HEK293 (cell line): ENCODE measurements around the gene DCDC2.

Experiments used
- GLI4 ChIP-seq: fragments of 450-650 bp; formaldehyde crosslinking; IDR thresholded peaks from 2 replicates; pipeline ENCODE4 v1.5.1; 2016; ENCODE audit warnings: missing biosample characterization, missing genetic modification characterization
- IKZF3 ChIP-seq: fragments of 450-650 bp; IDR thresholded peaks from 2 replicates; pipeline ENCODE4 v1.5.0; 2018; ENCODE audit warnings: missing biosample characterization, mild to moderate bottlenecking, missing genetic modification characterization, moderate library complexity
- KLF10 ChIP-seq: fragments of 450-650 bp; IDR thresholded peaks from 2 replicates; pipeline ENCODE4 v1.5.1; 2018; ENCODE audit warnings: missing biosample characterization, mild to moderate bottlenecking, missing genetic modification characterization
- OSR2 ChIP-seq: fragments of 450-650 bp; formaldehyde crosslinking; IDR thresholded peaks from 2 replicates; pipeline ENCODE4 v1.5.1; 2016; ENCODE audit warnings: missing biosample characterization, missing genetic modification characterization
- PRDM1 ChIP-seq: fragments of 450-650 bp; formaldehyde crosslinking; IDR thresholded peaks from 2 replicates; pipeline ENCODE4; 2016; ENCODE audit warnings: missing biosample characterization, missing genetic modification characterization
- SP7 ChIP-seq: fragments of 450-650 bp; formaldehyde crosslinking; IDR thresholded peaks from 2 replicates; pipeline ENCODE4 v1.5.1; 2016; ENCODE audit warnings: missing biosample characterization, missing genetic modification characterization
- TRIM28 ChIP-seq: IDR thresholded peaks from 2 replicates; pipeline ENCODE4 v1.6.1; 2011; ENCODE audit warnings: low read length, control low read depth, borderline replicate concordance
- WT1 ChIP-seq: fragments of 450-650 bp; formaldehyde crosslinking; IDR thresholded peaks from 2 replicates; pipeline ENCODE4 v1.5.1; 2016; ENCODE audit warnings: missing biosample characterization, missing genetic modification characterization
- ZNF2 ChIP-seq: fragments of 450-650 bp; formaldehyde crosslinking; IDR thresholded peaks from 2 replicates; pipeline ENCODE4 v1.5.1; 2016; ENCODE audit warnings: missing biosample characterization, missing genetic modification characterization
- ZNF366 ChIP-seq: fragments of 450-650 bp; formaldehyde crosslinking; conservative IDR thresholded peaks from 2 replicates; pipeline ENCODE4 v1.5.1; 2016; ENCODE audit warnings: missing biosample characterization, missing genetic modification characterization
- ZNF600 ChIP-seq: fragments of 450-650 bp; formaldehyde crosslinking; IDR thresholded peaks from 2 replicates; pipeline ENCODE4 v1.5.1; 2016; ENCODE audit warnings: missing biosample characterization, missing genetic modification characterization
- ZNF610 ChIP-seq: fragments of 450-650 bp; formaldehyde crosslinking; IDR thresholded peaks from 2 replicates; pipeline ENCODE4 v1.5.1; 2016; ENCODE audit warnings: missing biosample characterization, missing genetic modification characterization, borderline replicate concordance
- ZNF621 ChIP-seq: fragments of 450-650 bp; formaldehyde crosslinking; IDR thresholded peaks from 2 replicates; pipeline ENCODE4 v1.5.1; 2017; ENCODE audit warnings: missing biosample characterization, missing genetic modification characterization
- ZNF626 ChIP-seq: fragments of 450-650 bp; sonication (Bioruptor Pico); formaldehyde crosslinking; IDR thresholded peaks from 2 replicates; pipeline ENCODE4 v1.5.1; 2018; ENCODE audit warnings: missing biosample characterization, missing genetic modification characterization, inconsistent platforms
- ZNF701 ChIP-seq: fragments of 450-650 bp; formaldehyde crosslinking; IDR thresholded peaks from 2 replicates; pipeline ENCODE4 v1.5.1; 2016; ENCODE audit warnings: missing biosample characterization, missing genetic modification characterization
- ZNF792 ChIP-seq: fragments of 450-650 bp; formaldehyde crosslinking; IDR thresholded peaks from 2 replicates; pipeline ENCODE4 v1.5.1; 2016; ENCODE audit warnings: missing biosample characterization, missing genetic modification characterization
- TF ChIP-seq, protein P1 (sequence below): fragments of 450-650 bp; formaldehyde crosslinking; IDR thresholded peaks from 2 replicates; pipeline ENCODE4 v1.5.1; 2016; ENCODE audit warnings: missing biosample characterization, missing genetic modification characterization
- TF ChIP-seq, protein P2 (sequence below): fragments of 450-650 bp; formaldehyde crosslinking; conservative IDR thresholded peaks from 2 replicates; pipeline ENCODE4 v1.5.1; 2016; ENCODE audit warnings: low read depth, missing biosample characterization, missing genetic modification characterization
- TF ChIP-seq, protein P3 (sequence below): fragments of 450-650 bp; formaldehyde crosslinking; IDR thresholded peaks from 2 replicates; pipeline ENCODE4 v1.5.1; 2016; ENCODE audit warnings: missing biosample characterization, missing genetic modification characterization
- TF ChIP-seq, protein P4 (sequence below): fragments of 450-650 bp; formaldehyde crosslinking; IDR thresholded peaks from 2 replicates; pipeline ENCODE4 v1.5.1; 2017; ENCODE audit warnings: missing biosample characterization, missing genetic modification characterization
- TF ChIP-seq, protein P5 (sequence below): IDR thresholded peaks from 2 replicates; pipeline ENCODE4 v1.6.1; 2011; ENCODE audit warnings: mild to moderate bottlenecking, low read depth, low read length, borderline replicate concordance
- TF ChIP-seq, protein P6 (sequence below): fragments of 450-650 bp; formaldehyde crosslinking; IDR thresholded peaks from 2 replicates; pipeline ENCODE4 v1.5.1; 2016; ENCODE audit warnings: missing biosample characterization, missing genetic modification characterization
- TF ChIP-seq, protein P7 (sequence below): fragments of 450-650 bp; formaldehyde crosslinking; IDR thresholded peaks from 2 replicates; pipeline ENCODE4 v1.5.1; 2017; ENCODE audit warnings: missing biosample characterization, missing genetic modification characterization

Gene DCDC2

DNA sequence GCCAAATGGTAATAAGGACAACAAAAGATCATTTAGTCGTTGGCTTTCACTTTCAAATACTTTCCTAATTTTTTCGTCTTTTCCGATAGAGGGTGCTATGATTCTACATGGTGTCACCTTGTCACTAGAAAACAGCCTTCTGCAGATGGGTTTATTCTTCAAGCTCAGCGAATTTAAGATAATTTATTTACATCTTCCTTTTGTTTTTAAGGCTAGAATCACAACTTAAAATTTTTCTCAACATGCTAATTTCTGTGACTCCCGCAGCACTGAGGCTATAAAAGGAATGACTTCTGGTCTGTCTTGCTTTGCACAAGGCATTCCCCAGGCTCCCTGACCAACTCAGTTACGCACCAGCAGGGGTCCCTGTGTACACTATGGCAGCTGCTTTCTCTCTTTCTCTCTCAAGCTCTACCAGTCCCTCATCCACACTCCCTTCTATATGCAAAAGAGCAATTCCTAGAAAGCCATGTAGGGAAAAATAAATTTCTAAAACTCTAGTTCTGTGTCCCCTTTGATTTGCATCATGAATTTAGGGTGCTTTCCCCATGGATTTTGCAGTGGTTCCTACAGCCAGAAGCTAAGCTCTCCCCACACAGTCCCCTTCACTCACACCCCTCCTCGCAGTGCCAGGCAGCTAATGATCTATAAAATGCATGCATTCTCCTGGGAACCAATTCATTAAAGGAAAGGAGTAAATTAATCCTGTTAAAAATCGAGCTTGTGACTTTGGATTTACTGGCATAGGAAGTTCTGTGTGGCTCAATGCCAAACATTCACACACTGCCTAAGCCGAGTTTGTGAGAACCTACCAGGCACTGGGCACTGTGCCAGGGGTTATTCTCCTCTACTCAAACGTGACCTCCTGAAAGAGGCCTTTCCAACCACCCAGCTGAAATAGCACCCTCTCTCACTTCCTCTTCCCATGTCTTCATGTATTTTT lies 74.5 kb downstream of the DCDC2 start (continued):
- TF ChIP-seq, protein P1, sequence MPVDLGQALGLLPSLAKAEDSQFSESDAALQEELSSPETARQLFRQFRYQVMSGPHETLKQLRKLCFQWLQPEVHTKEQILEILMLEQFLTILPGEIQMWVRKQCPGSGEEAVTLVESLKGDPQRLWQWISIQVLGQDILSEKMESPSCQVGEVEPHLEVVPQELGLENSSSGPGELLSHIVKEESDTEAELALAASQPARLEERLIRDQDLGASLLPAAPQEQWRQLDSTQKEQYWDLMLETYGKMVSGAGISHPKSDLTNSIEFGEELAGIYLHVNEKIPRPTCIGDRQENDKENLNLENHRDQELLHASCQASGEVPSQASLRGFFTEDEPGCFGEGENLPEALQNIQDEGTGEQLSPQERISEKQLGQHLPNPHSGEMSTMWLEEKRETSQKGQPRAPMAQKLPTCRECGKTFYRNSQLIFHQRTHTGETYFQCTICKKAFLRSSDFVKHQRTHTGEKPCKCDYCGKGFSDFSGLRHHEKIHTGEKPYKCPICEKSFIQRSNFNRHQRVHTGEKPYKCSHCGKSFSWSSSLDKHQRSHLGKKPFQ (tag by site-specific recombination) = peak; percentile 89
- TF ChIP-seq, protein P2, sequence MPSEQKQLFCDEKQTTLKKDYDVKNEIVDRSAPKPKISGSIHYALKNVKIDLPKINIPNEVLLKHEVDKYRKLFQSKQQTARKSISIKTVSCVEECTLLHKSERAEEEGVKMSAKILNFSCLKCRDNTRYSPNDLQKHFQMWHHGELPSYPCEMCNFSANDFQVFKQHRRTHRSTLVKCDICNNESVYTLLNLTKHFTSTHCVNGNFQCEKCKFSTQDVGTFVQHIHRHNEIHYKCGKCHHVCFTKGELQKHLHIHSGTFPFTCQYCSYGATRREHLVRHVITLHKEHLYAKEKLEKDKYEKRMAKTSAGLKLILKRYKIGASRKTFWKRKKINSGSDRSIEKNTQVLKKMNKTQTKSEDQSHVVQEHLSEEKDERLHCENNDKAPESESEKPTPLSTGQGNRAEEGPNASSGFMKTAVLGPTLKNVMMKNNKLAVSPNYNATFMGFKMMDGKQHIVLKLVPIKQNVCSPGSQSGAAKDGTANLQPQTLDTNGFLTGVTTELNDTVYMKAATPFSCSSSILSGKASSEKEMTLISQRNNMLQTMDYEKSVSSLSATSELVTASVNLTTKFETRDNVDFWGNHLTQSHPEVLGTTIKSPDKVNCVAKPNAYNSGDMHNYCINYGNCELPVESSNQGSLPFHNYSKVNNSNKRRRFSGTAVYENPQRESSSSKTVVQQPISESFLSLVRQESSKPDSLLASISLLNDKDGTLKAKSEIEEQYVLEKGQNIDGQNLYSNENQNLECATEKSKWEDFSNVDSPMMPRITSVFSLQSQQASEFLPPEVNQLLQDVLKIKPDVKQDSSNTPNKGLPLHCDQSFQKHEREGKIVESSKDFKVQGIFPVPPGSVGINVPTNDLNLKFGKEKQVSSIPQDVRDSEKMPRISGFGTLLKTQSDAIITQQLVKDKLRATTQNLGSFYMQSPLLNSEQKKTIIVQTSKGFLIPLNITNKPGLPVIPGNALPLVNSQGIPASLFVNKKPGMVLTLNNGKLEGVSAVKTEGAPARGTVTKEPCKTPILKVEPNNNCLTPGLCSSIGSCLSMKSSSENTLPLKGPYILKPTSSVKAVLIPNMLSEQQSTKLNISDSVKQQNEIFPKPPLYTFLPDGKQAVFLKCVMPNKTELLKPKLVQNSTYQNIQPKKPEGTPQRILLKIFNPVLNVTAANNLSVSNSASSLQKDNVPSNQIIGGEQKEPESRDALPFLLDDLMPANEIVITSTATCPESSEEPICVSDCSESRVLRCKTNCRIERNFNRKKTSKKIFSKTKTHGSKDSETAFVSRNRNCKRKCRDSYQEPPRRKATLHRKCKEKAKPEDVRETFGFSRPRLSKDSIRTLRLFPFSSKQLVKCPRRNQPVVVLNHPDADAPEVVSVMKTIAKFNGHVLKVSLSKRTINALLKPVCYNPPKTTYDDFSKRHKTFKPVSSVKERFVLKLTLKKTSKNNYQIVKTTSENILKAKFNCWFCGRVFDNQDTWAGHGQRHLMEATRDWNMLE (tag by site-specific recombination) = no peak
- TF ChIP-seq, protein P3, sequence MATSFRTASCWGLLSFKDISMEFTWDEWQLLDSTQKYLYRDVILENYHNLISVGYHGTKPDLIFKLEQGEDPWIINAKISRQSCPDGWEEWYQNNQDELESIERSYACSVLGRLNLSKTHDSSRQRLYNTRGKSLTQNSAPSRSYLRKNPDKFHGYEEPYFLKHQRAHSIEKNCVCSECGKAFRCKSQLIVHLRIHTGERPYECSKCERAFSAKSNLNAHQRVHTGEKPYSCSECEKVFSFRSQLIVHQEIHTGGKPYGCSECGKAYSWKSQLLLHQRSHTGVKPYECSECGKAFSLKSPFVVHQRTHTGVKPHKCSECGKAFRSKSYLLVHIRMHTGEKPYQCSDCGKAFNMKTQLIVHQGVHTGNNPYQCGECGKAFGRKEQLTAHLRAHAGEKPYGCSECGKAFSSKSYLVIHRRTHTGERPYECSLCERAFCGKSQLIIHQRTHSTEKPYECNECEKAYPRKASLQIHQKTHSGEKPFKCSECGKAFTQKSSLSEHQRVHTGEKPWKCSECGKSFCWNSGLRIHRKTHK (tag by site-specific recombination) = no peak
- peak; percentile 79 for TF ChIP-seq ZNF2 (tag by site-specific recombination)
- 0 out of 2 replicates have a peak, but pooled peaks have one; percentile 24 for TF ChIP-seq ZNF366 (tag by site-specific recombination)
- no peak for TF ChIP-seq ZNF626 (tag by site-specific recombination)
- TF ChIP-seq ZNF610 = 0 out of 2 replicates have a peak, but pooled peaks have one; percentile 11
- TF ChIP-seq IKZF3 (tag by site-specific recombination) = 0 out of 2 replicates have a peak, but pooled peaks have one; percentile 9
- TF ChIP-seq GLI4 = no peak
- peak; percentile 62; the same call in 1 of the 2 replicates for TF ChIP-seq KLF10
- TF ChIP-seq OSR2 (tag by site-specific recombination) = 0 out of 2 replicates have a peak, but pooled peaks have one; percentile 14
- TF ChIP-seq, protein P4, sequence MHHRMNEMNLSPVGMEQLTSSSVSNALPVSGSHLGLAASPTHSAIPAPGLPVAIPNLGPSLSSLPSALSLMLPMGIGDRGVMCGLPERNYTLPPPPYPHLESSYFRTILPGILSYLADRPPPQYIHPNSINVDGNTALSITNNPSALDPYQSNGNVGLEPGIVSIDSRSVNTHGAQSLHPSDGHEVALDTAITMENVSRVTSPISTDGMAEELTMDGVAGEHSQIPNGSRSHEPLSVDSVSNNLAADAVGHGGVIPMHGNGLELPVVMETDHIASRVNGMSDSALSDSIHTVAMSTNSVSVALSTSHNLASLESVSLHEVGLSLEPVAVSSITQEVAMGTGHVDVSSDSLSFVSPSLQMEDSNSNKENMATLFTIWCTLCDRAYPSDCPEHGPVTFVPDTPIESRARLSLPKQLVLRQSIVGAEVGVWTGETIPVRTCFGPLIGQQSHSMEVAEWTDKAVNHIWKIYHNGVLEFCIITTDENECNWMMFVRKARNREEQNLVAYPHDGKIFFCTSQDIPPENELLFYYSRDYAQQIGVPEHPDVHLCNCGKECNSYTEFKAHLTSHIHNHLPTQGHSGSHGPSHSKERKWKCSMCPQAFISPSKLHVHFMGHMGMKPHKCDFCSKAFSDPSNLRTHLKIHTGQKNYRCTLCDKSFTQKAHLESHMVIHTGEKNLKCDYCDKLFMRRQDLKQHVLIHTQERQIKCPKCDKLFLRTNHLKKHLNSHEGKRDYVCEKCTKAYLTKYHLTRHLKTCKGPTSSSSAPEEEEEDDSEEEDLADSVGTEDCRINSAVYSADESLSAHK (tag by site-specific recombination) = 0 out of 2 replicates have a peak, but pooled peaks have one; percentile 14
- TF ChIP-seq ZNF600 (tag by site-specific recombination) = peak; percentile 47; the same call in 1 of the 2 replicates
- no peak; the same call in 1 of the 2 replicates for TF ChIP-seq ZNF792 (tag by site-specific recombination)
- peak; percentile 56 for TF ChIP-seq WT1 (tag by site-specific recombination)
- TF ChIP-seq, protein P5, sequence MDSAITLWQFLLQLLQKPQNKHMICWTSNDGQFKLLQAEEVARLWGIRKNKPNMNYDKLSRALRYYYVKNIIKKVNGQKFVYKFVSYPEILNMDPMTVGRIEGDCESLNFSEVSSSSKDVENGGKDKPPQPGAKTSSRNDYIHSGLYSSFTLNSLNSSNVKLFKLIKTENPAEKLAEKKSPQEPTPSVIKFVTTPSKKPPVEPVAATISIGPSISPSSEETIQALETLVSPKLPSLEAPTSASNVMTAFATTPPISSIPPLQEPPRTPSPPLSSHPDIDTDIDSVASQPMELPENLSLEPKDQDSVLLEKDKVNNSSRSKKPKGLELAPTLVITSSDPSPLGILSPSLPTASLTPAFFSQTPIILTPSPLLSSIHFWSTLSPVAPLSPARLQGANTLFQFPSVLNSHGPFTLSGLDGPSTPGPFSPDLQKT = no peak
- TF ChIP-seq, protein P6, sequence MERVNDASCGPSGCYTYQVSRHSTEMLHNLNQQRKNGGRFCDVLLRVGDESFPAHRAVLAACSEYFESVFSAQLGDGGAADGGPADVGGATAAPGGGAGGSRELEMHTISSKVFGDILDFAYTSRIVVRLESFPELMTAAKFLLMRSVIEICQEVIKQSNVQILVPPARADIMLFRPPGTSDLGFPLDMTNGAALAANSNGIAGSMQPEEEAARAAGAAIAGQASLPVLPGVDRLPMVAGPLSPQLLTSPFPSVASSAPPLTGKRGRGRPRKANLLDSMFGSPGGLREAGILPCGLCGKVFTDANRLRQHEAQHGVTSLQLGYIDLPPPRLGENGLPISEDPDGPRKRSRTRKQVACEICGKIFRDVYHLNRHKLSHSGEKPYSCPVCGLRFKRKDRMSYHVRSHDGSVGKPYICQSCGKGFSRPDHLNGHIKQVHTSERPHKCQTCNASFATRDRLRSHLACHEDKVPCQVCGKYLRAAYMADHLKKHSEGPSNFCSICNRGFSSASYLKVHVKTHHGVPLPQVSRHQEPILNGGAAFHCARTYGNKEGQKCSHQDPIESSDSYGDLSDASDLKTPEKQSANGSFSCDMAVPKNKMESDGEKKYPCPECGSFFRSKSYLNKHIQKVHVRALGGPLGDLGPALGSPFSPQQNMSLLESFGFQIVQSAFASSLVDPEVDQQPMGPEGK (tag by site-specific recombination) = no peak
- peak; percentile 69 for TF ChIP-seq PRDM1
- no peak for TF ChIP-seq ZNF621
- TF ChIP-seq, protein P7, sequence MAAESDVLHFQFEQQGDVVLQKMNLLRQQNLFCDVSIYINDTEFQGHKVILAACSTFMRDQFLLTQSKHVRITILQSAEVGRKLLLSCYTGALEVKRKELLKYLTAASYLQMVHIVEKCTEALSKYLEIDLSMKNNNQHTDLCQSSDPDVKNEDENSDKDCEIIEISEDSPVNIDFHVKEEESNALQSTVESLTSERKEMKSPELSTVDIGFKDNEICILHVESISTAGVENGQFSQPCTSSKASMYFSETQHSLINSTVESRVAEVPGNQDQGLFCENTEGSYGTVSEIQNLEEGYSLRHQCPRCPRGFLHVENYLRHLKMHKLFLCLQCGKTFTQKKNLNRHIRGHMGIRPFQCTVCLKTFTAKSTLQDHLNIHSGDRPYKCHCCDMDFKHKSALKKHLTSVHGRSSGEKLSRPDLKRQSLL (tag by site-specific recombination) = 0 out of 2 replicates have a peak, but pooled peaks have one; percentile 15
- TF ChIP-seq ZNF701 = no peak
- 0 out of 2 replicates have a peak, but pooled peaks have one; percentile 69 for TF ChIP-seq TRIM28
- TF ChIP-seq SP7 (tag by site-specific recombination) = peak; percentile 34; the same call in 1 of the 2 replicates
